ENCODE measurements around the gene GRSF1.

GRCh38 chr4:70836081-70836480 lies 3.6 kb downstream of the GRSF1 start:
- TF ChIP-seq POLR2A (IDR thresholded peaks at IDR 0.05; ENCODE audit: low read depth) (no peak), CTCF (IDR thresholded peaks at IDR 0.05) (no peak), POLR2AphosphoS5 (IDR thresholded peaks at IDR 0.05) (no peak)

Measured in esophagus muscularis mucosa (tissue), 3 donors.